K562 (cell line): ENCODE results near the gene CEP76. TPM values are rescaled to one million over a fixed set of nuclear protein-coding genes. Genes with fewer than 3 reads are reported as not detected.

Experiments used
- ATAC-seq: fragments of 200-7000 bp; cut with Tn5 transposase; 3 replicates; pipeline ENCODE4 v1.9.1; 2020; ENCODE audit warnings: moderate library complexity
- BruUV-seq: library from RNA; stranded (reverse); fragments of 400-500 nt; replicated peaks from 2 replicates; lab custom pipeline; 2021; lab: Mats Ljungman, UMichigan
- CTCF ChIA-PET: fragments of 300-600 bp; formaldehyde crosslinking; extraction: SDS; loops from one replicate; lab custom pipeline; 2021; ENCODE audit warnings: low intra/inter-chr PET ratio; lab: Yijun Ruan, JAX
- POLR2A ChIA-PET: fragments of 300-600, 350-650 bp; sonication (Branson Sonifier 250); formaldehyde crosslinking; extraction: SDS; loops from one replicate; lab custom pipeline; 2021; ENCODE audit warnings: antibody characterized with exemption, inconsistent platforms; lab: Yijun Ruan, JAX
- DNase-seq, 4 experiments: peaks; one replicate each; pipeline versions ENCODE4 v3.0.0 to v3.0.0-alpha.2; 2011 to 2018; ENCODE audit warnings: low spot score in 3 of 4, mixed read lengths in 3 of 4; ENCODE audit errors: extremely low read depth in 1 of 4
- FAIRE-seq: peaks from 2 replicates; lab custom pipeline; 2011; peaks lifted over from hg19 to GRCh38; lab: Jason Lieb, UNC
- H2AFZ ChIP-seq: 2 replicates; pipeline ENCODE4 v1.6.0; 2011; ENCODE audit warnings: low read depth, low read length, control low read depth, inconsistent platforms
- H3K27ac ChIP-seq: fragments of 200-600 bp; 3 replicates; pipeline ENCODE4 v1.8.0; 2011; ENCODE audit warnings: low read depth, mild to moderate bottlenecking, control low read depth, inconsistent platforms, low read length, moderate library complexity, mixed read lengths; ENCODE audit errors: extremely low read depth
- H3K27me3 ChIP-seq, 2 experiments: fragments of 300-600 bp in 1 of 2; 2 replicates in 1 of 2; 3 replicates in 1 of 2; pipeline versions ENCODE4 v1.6.0 to v1.8.0; 2011; ENCODE audit warnings: inconsistent platforms in 2 of 2, low read length in 2 of 2, mild to moderate bottlenecking in 1 of 2, mixed read lengths in 1 of 2, moderate library complexity in 1 of 2; ENCODE audit not compliant: control insufficient read depth in 2 of 2, insufficient read depth in 2 of 2
- H3K36me3 ChIP-seq: fragments of 300-600 bp; 3 replicates; pipeline ENCODE4 v1.8.0; 2011; ENCODE audit warnings: mild to moderate bottlenecking, low read length, inconsistent platforms; ENCODE audit not compliant: control insufficient read depth, insufficient read depth
- H3K4me1 ChIP-seq, 2 experiments: fragments of 200-600 bp in 1 of 2; replicated peaks in 1 of 2; 2 replicates in 1 of 2; 3 replicates in 1 of 2; pipeline versions ENCODE4 v1.5.1 to v1.8.0; 2011; ENCODE audit warnings: inconsistent platforms in 2 of 2, low read length in 2 of 2, mild to moderate bottlenecking in 1 of 2, mixed read lengths in 1 of 2, moderate library complexity in 1 of 2; ENCODE audit not compliant: control insufficient read depth in 2 of 2, insufficient read depth in 2 of 2
- H3K4me2 ChIP-seq: 2 replicates; pipeline ENCODE4 v1.6.1; 2011; ENCODE audit warnings: low read length, control low read depth, inconsistent platforms, mixed read lengths; ENCODE audit not compliant: insufficient read depth
- H3K4me3 ChIP-seq: fragments of 200-600 bp; sonication (generic), shearing (Covaris generic); 2 replicates; pipeline ENCODE4 v1.5.1; 2016; ENCODE audit warnings: control low read depth, inconsistent platforms
- H3K79me2 ChIP-seq: fragments of 200-600 bp; 3 replicates; pipeline ENCODE4 v1.8.0; 2011; ENCODE audit warnings: low read length, inconsistent platforms; ENCODE audit not compliant: control insufficient read depth, insufficient read depth
- H3K9ac ChIP-seq, 2 experiments: 2 replicates each; pipeline versions ENCODE4 v1.6.0 to v1.6.1; 2011; ENCODE audit warnings: low read depth in 2 of 2, low read length in 2 of 2, control low read depth in 1 of 2, inconsistent platforms in 1 of 2, mild to moderate bottlenecking in 1 of 2, mixed read lengths in 1 of 2; ENCODE audit not compliant: insufficient read depth in 1 of 2
- H3K9me1 ChIP-seq: one replicate; pipeline ENCODE4 v1.6.0; 2011; ENCODE audit warnings: inconsistent platforms, mild to moderate bottlenecking, low read length, moderate library complexity; ENCODE audit not compliant: control insufficient read depth, insufficient read depth
- H3K9me3 ChIP-seq: replicated peaks from 2 replicates; pipeline ENCODE4 v1.5.1; 2011; ENCODE audit warnings: low read depth, low read length, inconsistent platforms; ENCODE audit not compliant: control insufficient read depth, insufficient read depth
- H4K20me1 ChIP-seq: replicated peaks from 2 replicates; pipeline ENCODE4 v1.6.1; 2011; ENCODE audit warnings: low read length, inconsistent platforms, mixed read lengths; ENCODE audit not compliant: control insufficient read depth, insufficient read depth
- C11orf30 ChIP-seq: fragments of 450-650 bp; IDR thresholded peaks from 2 replicates; pipeline ENCODE4 v1.6.1; 2016; ENCODE audit warnings: low read depth, mild to moderate bottlenecking
- E4F1 ChIP-seq: fragments of 250-450 bp; sonication (Bioruptor Pico); IDR thresholded peaks from 2 replicates; pipeline ENCODE4 v1.5.0; 2021; ENCODE audit warnings: mild to moderate bottlenecking, borderline replicate concordance
- NELFE ChIP-seq: IDR thresholded peaks from 2 replicates; pipeline ENCODE4 v1.6.1; 2011; ENCODE audit warnings: mild to moderate bottlenecking; ENCODE audit not compliant: insufficient read depth, insufficient read length
- NR2F6 ChIP-seq: fragments of 450-650 bp; formaldehyde crosslinking; IDR thresholded peaks from 2 replicates; pipeline ENCODE4 v1.4.0; 2020; ENCODE audit warnings: mild to moderate bottlenecking
- RBBP5 ChIP-seq: fragments of 200-600 bp; sonication (generic); IDR thresholded peaks from 2 replicates; pipeline ENCODE4 v1.6.1; 2012; ENCODE audit warnings: borderline replicate concordance, mild to moderate bottlenecking, low read length, control low read depth, inconsistent platforms; ENCODE audit not compliant: insufficient read depth, poor library complexity, severe bottlenecking
- RBM34 ChIP-seq: fragments of 200-400 bp; formaldehyde crosslinking; IDR thresholded peaks from 2 replicates; pipeline ENCODE4 v1.6.1; 2018; ENCODE audit warnings: low read length, borderline replicate concordance; ENCODE audit not compliant: insufficient read depth
- SETDB1 ChIP-seq: IDR thresholded peaks from one replicate; pipeline ENCODE4 v1.6.1; 2012; ENCODE audit warnings: low read length, control low read depth, inconsistent platforms
- SMARCE1 ChIP-seq: fragments of 450-650 bp; IDR thresholded peaks from 2 replicates; pipeline ENCODE4 v1.7.1; 2016; ENCODE audit warnings: mild to moderate bottlenecking
- SRSF3 ChIP-seq: fragments of 200-400 bp; formaldehyde crosslinking; IDR thresholded peaks from 2 replicates; pipeline ENCODE4 v1.6.1; 2016; ENCODE audit warnings: mild to moderate bottlenecking, low read length, moderate library complexity; ENCODE audit not compliant: insufficient read depth
- SRSF9 ChIP-seq: fragments of 200-400 bp; formaldehyde crosslinking; IDR thresholded peaks from 2 replicates; pipeline ENCODE4 v1.6.1; 2017; ENCODE audit warnings: low read depth, low read length, borderline replicate concordance
- TCF7L2 ChIP-seq: fragments of 150-350 bp; IDR thresholded peaks from 2 replicates; pipeline ENCODE4 v1.6.1; 2016; ENCODE audit warnings: low read depth, mild to moderate bottlenecking, low read length, moderate library complexity
- WGBS: fragments of 100-300 bp; shearing (Covaris generic); methylation state at CpG from one replicate; pipeline ENCODE4 v1.1.6; 2016; ENCODE audit warnings: low coverage, mixed read lengths; ENCODE audit not compliant: insufficient coverage; ENCODE audit errors: missing lambda C conversion rate; 5-methylcytosine and 5-hydroxymethylcytosine counted together
- in situ Hi-C: fragments of 300-500 bp; cut with MboI; formaldehyde crosslinking; loops from 4 replicates; pipeline ENCODE4 v1.15.0; 2018; ENCODE audit warnings: inconsistent platforms, mixed read lengths
- intact Hi-C: fragments of 100-400 bp; cut with micrococcal nuclease; formaldehyde crosslinking; loops from 2 replicates; pipeline ENCODE4 v1.14.2; 2022
- polyA plus RNA-seq, 8 experiments: library from polyadenylated mRNA; depleted of rRNA in 4 of 8; stranded (reverse) in 5 of 8; unstranded in 3 of 8; fragments of >200 nt; fragmentation: Nextera tagmentation in 2 of 8; fragmentation: Illumina TruSeq in 1 of 8; extraction: Ambion mirVana in 2 of 8; extraction: Trizol in 1 of 8; gene quantifications; 2 replicates each; pipeline versions ENCODE4 v1.2.1 to v1.2.3, GENCODE V29; 2011 to 2014; ENCODE audit warnings: inconsistent platforms in 1 of 8, missing spikeins in 1 of 8
- total RNA-seq, 7 experiments: library from RNA; depleted of rRNA in 6 of 7; stranded (reverse); fragments of >200 nt in 6 of 7; fragmentation: Illumina TruSeq in 2 of 7; extraction: Trizol in 2 of 7; gene quantifications; 2 replicates each; pipeline versions ENCODE4 v1.2.1 to v1.2.3, GENCODE V29; 2011 to 2021; ENCODE audit warnings: low replicate concordance in 1 of 7
- TF ChIP-seq, protein P1 (sequence below): sonication (generic); IDR thresholded peaks from 2 replicates; pipeline ENCODE4 v1.6.1; 2016

Gene CEP76
- total and polyA plus RNA-seq, 9 of the 15 experiments (the other 6 are each of a cell fraction or from before 2014, with no cell fraction given), result 5.3 to 27.3 (median 19.3) TPM

DNA sequence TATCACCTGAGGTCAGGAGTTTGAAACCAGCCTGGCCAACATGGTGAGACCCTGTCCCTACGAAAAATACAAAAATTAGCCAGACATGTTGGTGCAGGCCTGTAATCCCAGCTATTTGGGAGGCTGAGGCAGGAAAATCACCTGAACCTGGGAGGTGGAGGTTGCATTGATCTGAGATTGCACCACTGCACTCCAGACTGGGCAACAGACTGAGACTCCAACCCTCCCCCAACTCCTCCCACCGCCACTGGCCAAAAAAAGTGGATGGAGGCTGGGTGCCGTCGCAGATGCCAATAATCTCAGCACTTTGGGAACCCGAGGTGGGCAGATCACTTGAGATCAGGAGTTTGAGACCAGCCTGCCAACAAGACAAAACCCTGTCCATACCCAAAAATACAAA, 34.5 kb downstream of the CEP76 start:
- Histone ChIP-seq H3K9ac (peak overlapping the region in 1 of 2 experiments; percentile 17; a peak in 1 of 4 replicates), H3K27me3 (no peaks in the 10 kb centered on the region), H3K9me3 (no peaks in the 10 kb centered on the region), H3K9me1 (no peaks in the 10 kb centered on the region), H3K27ac (no peak overlapping the region), H3K36me3 (peaks cover 8% of the 10 kb centered on the region; the same call in 2 of the 3 replicates), H3K79me2 (no peaks in the 10 kb centered on the region), H3K4me3 (no peak overlapping the region), H4K20me1 (no peaks in the 10 kb centered on the region), H3K4me2 (no peak overlapping the region), H2AFZ (no peak overlapping the region), H3K4me1 (no peaks in the 10 kb centered on the region)
- intact Hi-C loops (no loop called here), in situ Hi-C loops (loop anchor here (5.0 kb wide), 1 partner anchor 276 kb away; no protein-coding TSS in a partner anchor)
- FAIRE-seq, result no peak
- 48% methylated on average over 4 of the region's 5 CpGs for WGBS
- BruUV-seq, result no TSS peak
- ChIA-PET POLR2A (interaction anchor here (1.2 kb wide), 1 partner anchor 265 kb away, joined by 3 read pairs; no protein-coding TSS in a partner anchor), CTCF (no interaction called here)
- no peak for ATAC-seq
- no peak for DNase-seq
- no peak for TF ChIP-seq NELFE
- no peak for TF ChIP-seq C11orf30
- no peak for TF ChIP-seq SRSF9
- TF ChIP-seq SMARCE1, result no peak
- TF ChIP-seq, protein P1, sequence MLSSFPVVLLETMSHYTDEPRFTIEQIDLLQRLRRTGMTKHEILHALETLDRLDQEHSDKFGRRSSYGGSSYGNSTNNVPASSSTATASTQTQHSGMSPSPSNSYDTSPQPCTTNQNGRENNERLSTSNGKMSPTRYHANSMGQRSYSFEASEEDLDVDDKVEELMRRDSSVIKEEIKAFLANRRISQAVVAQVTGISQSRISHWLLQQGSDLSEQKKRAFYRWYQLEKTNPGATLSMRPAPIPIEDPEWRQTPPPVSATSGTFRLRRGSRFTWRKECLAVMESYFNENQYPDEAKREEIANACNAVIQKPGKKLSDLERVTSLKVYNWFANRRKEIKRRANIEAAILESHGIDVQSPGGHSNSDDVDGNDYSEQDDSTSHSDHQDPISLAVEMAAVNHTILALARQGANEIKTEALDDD, result no peak
- no peak for TF ChIP-seq RBM34
- TF ChIP-seq NR2F6 (CRISPR knock-in tag), result no peak
- TF ChIP-seq E4F1 (CRISPR knock-in tag), result no peak
- no peak for TF ChIP-seq SETDB1
- no peak for TF ChIP-seq TCF7L2
- no peak for TF ChIP-seq RBBP5
- TF ChIP-seq SRSF3, result no peak
